Epithelial cell of alveolus of lung (primary cell): ENCODE results near the gene STEAP1B. TPM values are rescaled to one million over a fixed set of nuclear protein-coding genes. Genes with fewer than 3 reads are reported as not detected.

Experiments
- total RNA-seq: library from RNA; depleted of rRNA; stranded (reverse); fragments of >200 nt; gene quantifications from 2 replicates; pipeline ENCODE4 v1.2.1, GENCODE V29; 2015

The STEAP1B gene
- total RNA-seq = 4.4 and 9.4 TPM in 2 replicates

GRCh38 chr7:22499888-22500689 lies at the start of gene STEAP1B:
TSS of gene STEAP1B (minus strand) at chr7:22500188. CDS start at chr7:22494855, 5,333 bp downstream.

Other genes starting within 250 kb of the STEAP1B start
- gene RAPGEF5, start 143.0 kb downstream of the STEAP1B start, total RNA-seq = 1.8 and 4.7 TPM in 2 replicates
- 0.40 and 28.8 TPM in 2 replicates for gene IL6, start 227.0 kb upstream of the STEAP1B start, total RNA-seq